Transverse colon (tissue), 4 donors: ENCODE data around the gene PRRC1. TPM values are rescaled to one million over a fixed set of nuclear protein-coding genes. Genes with fewer than 3 reads are reported as not detected.

Source experiments
- DNase-seq: peaks from one replicate; pipeline ENCODE4 v3.0.0-alpha.2; 2019
- H3K27ac ChIP-seq, 4 donors: fragments of 200-600 bp; sonication (generic); 2 replicates each; pipeline ENCODE4 v1.5.1; 2016 to 2018; ENCODE audit warnings: inconsistent platforms in 4 of 4
- H3K27me3 ChIP-seq: fragments of 200-600 bp; sonication (generic); 2 replicates; pipeline ENCODE4 v1.5.1; 2017; ENCODE audit warnings: inconsistent platforms
- H3K36me3 ChIP-seq, 4 donors: fragments of 200-600 bp; sonication (generic); 2 replicates each; pipeline ENCODE4 v1.5.1; 2017 to 2019; ENCODE audit warnings: inconsistent platforms in 4 of 4
- H3K4me1 ChIP-seq, 4 donors: fragments of 200-600 bp; sonication (generic); 2 replicates each; pipeline ENCODE4 v1.5.1; 2017 to 2020; ENCODE audit warnings: inconsistent platforms in 4 of 4
- H3K4me3 ChIP-seq, 4 donors: fragments of 200-600 bp; sonication (generic); 1 replicate in 1 of 4; 2 replicates in 3 of 4; pipeline versions ENCODE4 v1.5.1 to v1.6.1; 2017 to 2019; ENCODE audit warnings: inconsistent platforms in 4 of 4
- H3K9me3 ChIP-seq, 2 donors: fragments of 200-600 bp; sonication (generic); 2 replicates each; pipeline ENCODE4 v1.5.1; 2017 to 2019; ENCODE audit warnings: inconsistent platforms in 2 of 2
- EP300 ChIP-seq: sonication (generic); formaldehyde crosslinking; IDR thresholded peaks from one replicate; pipeline ENCODE4 v1.6.1; 2017; ENCODE audit warnings: antibody characterized with exemption, low read depth
- POLR2A ChIP-seq: fragments of 450-650 bp; IDR thresholded peaks from one replicate; pipeline ENCODE4 v1.6.1; 2016; ENCODE audit warnings: antibody characterized with exemption, mild to moderate bottlenecking, moderate library complexity
- POLR2AphosphoS5 ChIP-seq, 3 donors: sonication (generic); formaldehyde crosslinking; IDR thresholded peaks; one replicate each; pipeline ENCODE4 v1.6.1; 2016; ENCODE audit warnings: antibody characterized with exemption in 3 of 3
- WGBS, 2 donors: methylation state at CpG; one replicate each; pipeline ENCODE4 v1.1.5; 2018; ENCODE audit warnings: low coverage in 1 of 2; 5-methylcytosine and 5-hydroxymethylcytosine counted together
- in situ Hi-C, 4 donors: fragments of 200-750 bp; cut with MboI; loops; one replicate each; pipeline versions ENCODE4 v1.15.0 to v1.15.1; 2017; ENCODE audit warnings: low sequenced_read_pairs in 3 of 4, low pct_ligation_motif_present in 1 of 4, low pct_unique_long_range_greater_than_20kb in 1 of 4
- intact Hi-C: fragments of 100-400 bp; cut with DNase I; formaldehyde crosslinking; loops from one replicate; pipeline ENCODE4 v1.15.1; 2023; ENCODE audit warnings: low total_unique reads
- total RNA-seq, 4 donors: library from RNA; depleted of rRNA; stranded (reverse); fragments of >200 nt; gene quantifications; one replicate each; pipeline ENCODE4 v1.1.0, GENCODE V29; 2016
- TF ChIP-seq, protein P1 (sequence below), 5 experiments: fragments of 200-600 bp in 3 of 5; fragments of 450-650 bp in 2 of 5; sonication (generic) in 3 of 5; IDR thresholded peaks; 1 replicate in 2 of 5; 2 replicates in 3 of 5; pipeline ENCODE4 v1.5.1; 2016 to 2017; ENCODE audit warnings: antibody characterized with exemption in 5 of 5, inconsistent platforms in 3 of 5, mild to moderate bottlenecking in 2 of 5, moderate library complexity in 1 of 5

Gene PRRC1
- total RNA-seq, 4 donors from 2014 or later = 11.2 to 56.0 (median 29.4) TPM

DNA sequence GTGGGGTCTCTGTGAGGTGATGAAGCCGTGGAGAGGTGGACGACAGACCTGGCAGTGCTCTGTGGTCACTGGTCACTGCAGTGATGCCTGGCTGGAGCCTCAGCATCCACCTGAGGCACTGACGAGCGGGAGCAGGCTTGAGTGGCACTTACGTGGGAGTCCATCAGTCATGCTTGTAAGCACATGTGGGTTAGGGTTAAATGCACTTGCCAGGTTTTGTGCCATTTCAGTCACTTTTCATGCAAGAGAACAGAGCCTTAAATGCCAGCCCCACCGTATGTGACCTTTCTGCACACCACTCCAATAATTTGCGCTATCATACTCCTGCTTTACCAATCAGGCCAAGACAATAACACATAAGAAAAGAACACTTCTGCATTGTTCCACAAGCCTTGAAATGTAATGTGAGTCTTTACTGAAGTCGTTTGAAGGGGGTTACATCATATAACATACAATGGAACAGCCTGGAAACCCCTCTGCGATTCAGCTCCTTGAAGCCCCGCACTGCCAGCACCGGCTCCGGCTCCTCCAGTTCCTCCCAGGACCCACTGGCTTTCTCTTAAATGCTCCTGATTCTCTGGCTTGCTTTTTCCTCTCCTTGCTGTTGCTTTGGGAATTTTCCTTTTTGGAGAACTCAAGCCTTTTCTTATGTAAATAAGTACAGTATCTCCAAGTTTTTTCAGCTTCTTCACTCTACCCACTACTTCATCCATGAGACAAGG, 72.0 kb downstream of the PRRC1 start:
- Histone ChIP-seq H3K4me3 (no peak overlapping the region), H3K27me3 (no peaks in the 10 kb centered on the region), H3K9me3 (no peaks in the 10 kb centered on the region), H3K4me1 (no peaks in the 10 kb centered on the region), H3K36me3 (no peaks in the 10 kb centered on the region), H3K27ac (no peak overlapping the region)
- intact Hi-C loops (no loop called here), in situ Hi-C loops (loop anchor here in 1 of 4 donors (25.0 kb wide), 1 partner anchor 923 kb away; no protein-coding TSS in a partner anchor)
- 83 to 93% methylated on average over 6 to 12 of the region's 12 CpGs for WGBS, 2 donors
- TF ChIP-seq POLR2A (no peak), EP300 (no peak), POLR2AphosphoS5 (IDR thresholded peaks at IDR 0.05) (no peak)
- TF ChIP-seq, protein P1, sequence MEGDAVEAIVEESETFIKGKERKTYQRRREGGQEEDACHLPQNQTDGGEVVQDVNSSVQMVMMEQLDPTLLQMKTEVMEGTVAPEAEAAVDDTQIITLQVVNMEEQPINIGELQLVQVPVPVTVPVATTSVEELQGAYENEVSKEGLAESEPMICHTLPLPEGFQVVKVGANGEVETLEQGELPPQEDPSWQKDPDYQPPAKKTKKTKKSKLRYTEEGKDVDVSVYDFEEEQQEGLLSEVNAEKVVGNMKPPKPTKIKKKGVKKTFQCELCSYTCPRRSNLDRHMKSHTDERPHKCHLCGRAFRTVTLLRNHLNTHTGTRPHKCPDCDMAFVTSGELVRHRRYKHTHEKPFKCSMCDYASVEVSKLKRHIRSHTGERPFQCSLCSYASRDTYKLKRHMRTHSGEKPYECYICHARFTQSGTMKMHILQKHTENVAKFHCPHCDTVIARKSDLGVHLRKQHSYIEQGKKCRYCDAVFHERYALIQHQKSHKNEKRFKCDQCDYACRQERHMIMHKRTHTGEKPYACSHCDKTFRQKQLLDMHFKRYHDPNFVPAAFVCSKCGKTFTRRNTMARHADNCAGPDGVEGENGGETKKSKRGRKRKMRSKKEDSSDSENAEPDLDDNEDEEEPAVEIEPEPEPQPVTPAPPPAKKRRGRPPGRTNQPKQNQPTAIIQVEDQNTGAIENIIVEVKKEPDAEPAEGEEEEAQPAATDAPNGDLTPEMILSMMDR (IDR thresholded peaks at IDR 0.05) = no peak
- DNase-seq = no peak

DNA sequence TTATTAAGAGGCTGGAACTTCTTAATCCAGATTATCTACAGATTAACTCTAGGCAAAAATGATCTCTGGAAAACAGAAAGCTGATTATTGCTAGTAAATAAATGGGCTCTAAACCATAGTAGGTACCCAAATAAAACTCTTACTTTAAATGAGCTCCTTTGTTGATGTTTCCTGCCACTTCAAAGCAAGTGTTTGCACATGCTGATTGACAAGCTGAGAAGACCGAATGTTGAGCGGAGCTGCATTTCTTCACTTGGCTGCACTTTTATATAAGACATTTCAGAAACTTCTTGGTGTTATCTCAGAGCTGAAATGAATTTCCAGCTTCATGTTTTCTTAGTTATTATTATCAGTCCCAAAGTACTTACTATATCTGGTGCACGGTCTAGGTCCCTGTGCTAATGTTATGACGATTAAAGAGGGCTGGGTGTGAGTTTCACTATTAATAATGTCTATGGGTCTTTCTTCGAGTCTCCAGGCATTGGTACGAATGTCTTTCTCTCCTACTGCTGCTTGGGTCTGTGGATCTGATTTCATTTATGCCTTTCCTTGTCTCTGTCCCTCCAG, 72.8 kb downstream of the PRRC1 start:
- Histone ChIP-seq H3K27ac (no peak overlapping the region), H3K4me3 (no peak overlapping the region), H3K27me3 (no peaks in the 10 kb centered on the region), H3K36me3 (no peaks in the 10 kb centered on the region), H3K4me1 (no peaks in the 10 kb centered on the region), H3K9me3 (no peaks in the 10 kb centered on the region)
- in situ Hi-C loops = loop anchor here in 1 of 4 donors (25.0 kb wide), 1 partner anchor 922 kb away; no protein-coding TSS in a partner anchor
- intact Hi-C loops = no loop called here
- no peak for DNase-seq
- TF ChIP-seq POLR2A (no peak), POLR2AphosphoS5 (IDR thresholded peaks at IDR 0.05) (no peak), EP300 (no peak)
- TF ChIP-seq, protein P1 (IDR thresholded peaks at IDR 0.05) = no peak
- WGBS, 2 donors = 79% methylated on average over 2 to 6 of the region's 6 CpGs

- no peak for DNase-seq
- intact Hi-C loops (loop anchor here (1.0 kb wide), 1 partner anchor 17 kb away; no protein-coding TSS in a partner anchor), in situ Hi-C loops (loop anchor here in 1 of 4 donors (25.0 kb wide), 1 partner anchor 917 kb away; no protein-coding TSS in a partner anchor)
- H3K9me3 ChIP-seq = no peaks in the 10 kb centered on the region
- no peaks in the 10 kb centered on the region for H3K27me3 ChIP-seq
- 77 to 82% methylated on average over 6 to 9 of the region's 9 CpGs for WGBS, 2 donors
- H3K4me3 ChIP-seq = no peak overlapping the region
- no peaks in the 10 kb centered on the region for H3K36me3 ChIP-seq
- no peaks in the 10 kb centered on the region for H3K4me1 ChIP-seq
- TF ChIP-seq POLR2AphosphoS5 (IDR thresholded peaks at IDR 0.05) = no peak
- TF ChIP-seq POLR2A = no peak
- no peak for TF ChIP-seq EP300
- TF ChIP-seq, protein P1 (IDR thresholded peaks at IDR 0.05) = no peak
- H3K27ac ChIP-seq = no peak overlapping the region
Measured at GRCh38 chr5:127595484-127596368, 78.3 kb downstream of the PRRC1 start.

DNA sequence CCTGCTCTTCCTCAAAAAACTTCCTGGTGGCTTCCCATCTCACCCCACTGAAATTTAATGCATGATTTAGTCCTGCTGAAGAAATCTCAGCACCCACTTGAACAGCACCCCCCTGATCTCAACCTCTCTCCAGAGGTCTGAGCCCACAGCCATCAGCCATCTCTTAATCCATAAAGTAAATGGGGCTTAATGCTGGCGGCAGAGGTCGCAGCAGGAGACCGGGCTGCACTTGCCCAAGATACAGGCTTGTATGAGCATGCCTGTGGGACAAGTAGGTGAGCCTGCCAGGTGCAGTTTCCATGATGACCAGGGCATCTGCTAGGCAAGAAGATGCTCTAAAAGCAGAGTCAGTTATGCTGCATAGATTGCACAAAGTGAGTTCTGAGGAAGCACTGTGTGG, 79.1 kb downstream of the PRRC1 start:
- Histone ChIP-seq H3K4me1 (peaks cover 0 to 2% (median 0%) of the 10 kb centered on the region in 4 donors), H3K27ac (no peak overlapping the region), H3K4me3 (no peak overlapping the region), H3K36me3 (no peaks in the 10 kb centered on the region), H3K9me3 (no peaks in the 10 kb centered on the region), H3K27me3 (no peaks in the 10 kb centered on the region)
- TF ChIP-seq POLR2A (no peak), POLR2AphosphoS5 (IDR thresholded peaks at IDR 0.05) (no peak)
- WGBS, 2 donors = 84 to 100% methylated on average over 2 to 3 of the region's 3 CpGs
- in situ Hi-C loops = loop anchor here in 1 of 4 donors (25.0 kb wide), 1 partner anchor 916 kb away; no protein-coding TSS in a partner anchor
- DNase-seq = no peak
- intact Hi-C loops = no loop called here
